Motor neuron (in vitro differentiated cells): ENCODE measurements around the gene DRD3. TPM values are rescaled to one million over a fixed set of nuclear protein-coding genes. Genes with fewer than 3 reads are reported as not detected.

ENCODE experiments used
- ATAC-seq, 8 experiments: fragments of 200-7000 bp; cut with Tn5 transposase; replicated peaks in 6 of 8; 2 replicates each; pipeline ENCODE4 v1.8.0; 2021; ENCODE audit warnings: mild to moderate bottlenecking in 8 of 8, moderate library complexity in 8 of 8
- H3K27ac ChIP-seq, 2 donors: fragments of 250-450 bp; sonication (Bioruptor Pico); 2 replicates each; pipeline ENCODE4 v1.9.0; 2021; ENCODE audit warnings: antibody characterized with exemption in 2 of 2, mild to moderate bottlenecking in 2 of 2, moderate library complexity in 1 of 2
- H3K4me1 ChIP-seq, 2 donors: fragments of 250-450 bp; sonication (Bioruptor Pico); replicated peaks in 1 of 2; 2 replicates each; pipeline ENCODE4 v1.6.1; 2021; ENCODE audit warnings: antibody characterized with exemption in 2 of 2, mild to moderate bottlenecking in 2 of 2, moderate library complexity in 1 of 2
- H3K4me3 ChIP-seq, 5 donors: fragments of 250-450 bp; sonication (Bioruptor Pico); 2 replicates each; pipeline ENCODE4 v1.9.0; 2021; ENCODE audit warnings: antibody characterized with exemption in 5 of 5, mild to moderate bottlenecking in 5 of 5, moderate library complexity in 4 of 5
- WGBS, 10 experiments: fragments of 450-650 bp; shearing (Covaris generic); methylation state at CpG; one replicate each; pipeline ENCODE4 v1.0.0; 2022; 5-methylcytosine and 5-hydroxymethylcytosine counted together
- in situ Hi-C, 9 experiments: fragments of 400-800 bp; cut with MboI; loops; one replicate each; pipeline ENCODE4 v1.15.0; 2021; ENCODE audit warnings: low sequenced_read_pairs in 9 of 9, low pct_unique_long_range_greater_than_20kb in 2 of 9; ENCODE audit not compliant: unreplicated experiment in 9 of 9
- total RNA-seq, 8 experiments: library from RNA; unstranded; fragments of 300-600 nt; gene quantifications; 2 replicates each; pipeline versions ENCODE4 v1.2.3 to v1.2.4, GENCODE V29; 2022

Gene DRD3
- total RNA-seq, 8 experiments from 2014 or later: 0.21 to 0.33 (median 0.25) TPM; not detected in 4

GRCh38 chr3:114213627-114214541 is 35.0 kb upstream of the DRD3 start:
- in situ Hi-C loops: no loop called here
- H3K4me1 ChIP-seq: peaks cover 37 to 45% of the 10 kb centered on the region in 2 donors

GRCh38 chr3:114213292-114213626 is 34.4 kb upstream of the DRD3 start:
- Histone ChIP-seq H3K4me1 (peaks cover 37 to 45% of the 10 kb centered on the region in 2 donors), H3K4me3 (peak overlapping the region in 3 of 5 donors; percentile 4 to 36 (median 12)), H3K27ac (peak overlapping the region; percentile 68)
- no peak for ATAC-seq
- in situ Hi-C loops: no loop called here
- WGBS, 10 experiments: 0 to 52% (median 35%) methylated on average over 2 to 4 of the region's 4 CpGs; no CpG with 5 or more reads in 3 of the 10 experiments

More at GRCh38 chr3:114213627-114214541, 35.0 kb upstream of the DRD3 start:
- peak; percentile 83 to 96 (median 91) for ATAC-seq
- Histone ChIP-seq H3K4me3 (peak overlapping the region; percentile 7 to 36 (median 20)), H3K27ac (peak overlapping the region; percentile 68)
- 0 to 32% (median 18%) methylated on average over 4 to 17 of the region's 19 CpGs for WGBS, 10 experiments

- in situ Hi-C loops: no loop called here
- Histone ChIP-seq H3K4me3 (no peak overlapping the region), H3K27ac (peak overlapping the region in 1 of 2 donors; percentile 14), H3K4me1 (peaks cover 32 to 39% of the 10 kb centered on the region in 2 donors)
- ATAC-seq: no peak
- WGBS, 10 experiments: 86 to 100% (median 100%) methylated on average over 1 to 2 of the region's 4 CpGs; no CpG with 5 or more reads in 5 of the 10 experiments
These were observed 33.8 kb upstream of the DRD3 start for GRCh38 chr3:114212646-114213045.

DNA sequence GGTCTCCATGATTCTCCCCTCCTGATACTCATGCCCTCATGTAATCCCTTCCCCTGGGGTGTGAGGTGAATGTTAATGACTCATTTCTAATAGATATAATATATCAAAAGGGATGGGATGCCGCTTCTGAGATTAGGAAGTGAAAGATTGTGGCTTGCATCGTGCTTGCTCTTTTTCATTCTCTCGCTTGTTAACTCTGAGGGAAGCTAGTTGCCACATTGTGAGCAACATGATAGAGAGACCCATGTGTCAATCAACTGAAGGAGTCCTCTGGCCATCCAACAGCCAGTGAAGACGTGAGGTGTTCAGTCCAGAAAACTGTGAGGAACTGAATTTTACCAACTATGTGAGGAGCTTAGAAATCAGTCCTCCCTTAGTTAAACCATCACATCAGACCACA is 28.9 kb upstream of the DRD3 start:
- peaks cover 3 to 5% of the 10 kb centered on the region in 2 donors for H3K4me1 ChIP-seq
- in situ Hi-C loops: no loop called here
- no peak overlapping the region for H3K4me3 ChIP-seq
- no peak for ATAC-seq
- H3K27ac ChIP-seq: no peak overlapping the region
- 57 to 97% (median 75%) methylated on average over 1 to 3 of the region's 4 CpGs; no CpG with 5 or more reads in 6 of the 10 experiments for WGBS, 10 experiments

GRCh38 chr3:114206342-114206741 is 27.5 kb upstream of the DRD3 start:
- ATAC-seq: no peak
- H3K4me1 ChIP-seq: no peaks in the 10 kb centered on the region
- WGBS, 10 experiments: 50 to 89% (median 79%) methylated on average over 1 to 3 of the region's 3 CpGs; no CpG with 5 or more reads in 1 of the 10 experiments
- in situ Hi-C loops: no loop called here
- H3K27ac ChIP-seq: no peak overlapping the region
- no peak overlapping the region for H3K4me3 ChIP-seq

DNA sequence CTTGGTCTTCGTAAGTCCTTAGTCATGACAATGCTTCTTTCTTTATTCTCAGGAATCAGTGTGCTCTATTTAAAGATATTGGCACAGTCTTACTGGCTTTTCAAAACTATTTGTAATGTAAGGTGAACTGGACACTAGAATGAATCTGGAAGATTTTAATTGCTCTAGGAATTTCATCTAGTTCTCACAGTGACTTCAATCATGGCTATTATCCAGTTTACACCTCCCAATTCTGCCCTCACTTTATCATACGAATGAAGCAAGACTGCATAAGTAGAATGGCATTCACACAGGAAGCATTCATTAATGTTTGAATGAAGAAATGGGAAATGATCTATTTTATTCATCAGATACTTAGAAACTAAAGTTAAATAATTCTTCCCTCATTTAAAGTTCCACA is 26.7 kb upstream of the DRD3 start:
- in situ Hi-C loops: no loop called here
- no peak for ATAC-seq
- WGBS, 10 experiments: 0 to 100% (median 50%) methylated on average over 1 to 2 of the region's 2 CpGs; no CpG with 5 or more reads in 1 of the 10 experiments
- no peak overlapping the region for H3K27ac ChIP-seq
- H3K4me1 ChIP-seq: no peaks in the 10 kb centered on the region
- no peak overlapping the region for H3K4me3 ChIP-seq

- H3K4me3 ChIP-seq: no peak overlapping the region
- no peaks in the 10 kb centered on the region for H3K4me1 ChIP-seq
- ATAC-seq: no peak
- no peak overlapping the region for H3K27ac ChIP-seq
- WGBS, 10 experiments: 0 to 100% (median 86%) methylated on average over 1 of the region's 1 CpG; no CpG with 5 or more reads in 3 of the 10 experiments
- in situ Hi-C loops: no loop called here
These were observed 15.9 kb upstream of the DRD3 start for GRCh38 chr3:114194750-114195149.

- in situ Hi-C loops: no loop called here
- Histone ChIP-seq H3K4me1 (no peaks in the 10 kb centered on the region), H3K4me3 (no peak overlapping the region), H3K27ac (no peak overlapping the region)
- ATAC-seq: peak in 3 of 8 experiments; percentile 61 to 71 (median 69)
These were observed 13.3 kb upstream of the DRD3 start for GRCh38 chr3:114192136-114192535.

- no peaks in the 10 kb centered on the region for H3K4me1 ChIP-seq
- in situ Hi-C loops: no loop called here
- no peak overlapping the region for H3K4me3 ChIP-seq
- ATAC-seq: peak in 2 of 8 experiments; percentile 65 to 92
- H3K27ac ChIP-seq: no peak overlapping the region
These were observed 7.6 kb upstream of the DRD3 start for GRCh38 chr3:114186501-114186900.

- H3K4me3 ChIP-seq: no peak overlapping the region
- in situ Hi-C loops: no loop called here
- peak in 2 of 8 experiments; percentile 40 to 67 for ATAC-seq
- no peak overlapping the region for H3K27ac ChIP-seq
- 0 to 52% (median 20%) methylated on average over 1 to 2 of the region's 2 CpGs for WGBS, 10 experiments
- no peaks in the 10 kb centered on the region for H3K4me1 ChIP-seq
These were observed 723 bp upstream of the DRD3 start for GRCh38 chr3:114179575-114179974.

- Histone ChIP-seq H3K27ac (no peak overlapping the region), H3K4me1 (no peaks in the 10 kb centered on the region), H3K4me3 (no peak overlapping the region)
- peak in 1 of 8 experiments; percentile 47 for ATAC-seq
- in situ Hi-C loops: no loop called here
These were observed 2.0 kb downstream of the DRD3 start for GRCh38 chr3:114176890-114177289.

- in situ Hi-C loops: no loop called here
- H3K4me1 ChIP-seq: no peaks in the 10 kb centered on the region
- ATAC-seq: no peak
- H3K4me3 ChIP-seq: no peak overlapping the region
- 0 to 93% (median 69%) methylated on average over 1 to 5 of the region's 6 CpGs; no CpG with 5 or more reads in 1 of the 10 experiments for WGBS, 10 experiments
- H3K27ac ChIP-seq: no peak overlapping the region
These were observed 2.4 kb downstream of the DRD3 start for GRCh38 chr3:114176487-114176886.

- ATAC-seq: no peak
- in situ Hi-C loops: no loop called here
- Histone ChIP-seq H3K27ac (no peak overlapping the region), H3K4me1 (no peaks in the 10 kb centered on the region), H3K4me3 (no peak overlapping the region)
- WGBS, 10 experiments: 7 to 100% (median 59%) methylated on average over 1 to 3 of the region's 3 CpGs; no CpG with 5 or more reads in 2 of the 10 experiments
These were observed 3.5 kb downstream of the DRD3 start for GRCh38 chr3:114175204-114175987.
